ENCODE measurements around the gene THAP4. TPM values are rescaled to one million over a fixed set of nuclear protein-coding genes. Genes with fewer than 3 reads are reported as not detected.
A peak's percentile ranks its signal among the peaks of the same experiment; 100 is the strongest.

The THAP4 gene
- total and polyA plus RNA-seq, 2 of the 13 experiments (the other 11 are each of a cell fraction or from before 2014, with no cell fraction given): 59.7 to 75.7 TPM

GRCh38 chr2:241653210-241653750 is 16.3 kb upstream of the THAP4 start (continued):
- TF ChIP-seq SKIL (CRISPR knock-in tag; IDR thresholded peaks at IDR 0.05; ENCODE audit: borderline replicate concordance): peak; percentile 48; the same call in 1 of the 2 replicates
- TF ChIP-seq PATZ1 (CRISPR knock-in tag; IDR thresholded peaks at IDR 0.05): peak; percentile 98
- TF ChIP-seq KDM2A (CRISPR knock-in tag; IDR thresholded peaks at IDR 0.05; ENCODE audit: borderline replicate concordance, low read depth): peak; percentile 76; the same call in 1 of the 2 replicates
- TF ChIP-seq HNF4G (IDR thresholded peaks at IDR 0.05; ENCODE audit: borderline replicate concordance, low read depth, low read length): peak; percentile 60; the same call in 1 of the 2 replicates
- peak; percentile 74; the same call in 1 of the 2 replicates for TF ChIP-seq HNF4G (CRISPR knock-in tag; IDR thresholded peaks at IDR 0.05; ENCODE audit: borderline replicate concordance, low read depth)
- TF ChIP-seq BHLHE40 (IDR thresholded peaks at IDR 0.05; ENCODE audit: low read length): peak; percentile 68
- peak; percentile 53 for TF ChIP-seq RBM22 (optimal IDR thresholded peaks at IDR 0.05; ENCODE audit: low read length)
- no peak for TF ChIP-seq MTF1 (CRISPR knock-in tag; IDR thresholded peaks at IDR 0.05)
- no peak for TF ChIP-seq MLLT10 (CRISPR knock-in tag; IDR thresholded peaks at IDR 0.05)
- peak; percentile 37; the same call in 1 of the 2 replicates for TF ChIP-seq ZNF225 (CRISPR knock-in tag; IDR thresholded peaks at IDR 0.05)
- no peak for TF ChIP-seq ZEB1 (IDR thresholded peaks at IDR 0.05; ENCODE audit: insufficient replicate concordance, low read depth)
- TF ChIP-seq SATB2 (CRISPR knock-in tag; IDR thresholded peaks at IDR 0.05): no peak
- no peak for TF ChIP-seq ZSCAN31 (CRISPR knock-in tag; IDR thresholded peaks at IDR 0.05; ENCODE audit: low read depth)
- TF ChIP-seq TARDBP (CRISPR knock-in tag; IDR thresholded peaks at IDR 0.05): peak; percentile 73; the same call in 1 of the 2 replicates
- no peak for TF ChIP-seq RAD51 (IDR thresholded peaks at IDR 0.05; ENCODE audit: borderline replicate concordance)
- TF ChIP-seq ZBTB7B (CRISPR knock-in tag; IDR thresholded peaks at IDR 0.05): peak; percentile 92
- TF ChIP-seq ZNF329 (CRISPR knock-in tag; IDR thresholded peaks at IDR 0.05; ENCODE audit: low read depth): no peak
- no peak for TF ChIP-seq ZNF3 (CRISPR knock-in tag; IDR thresholded peaks at IDR 0.05)
- TF ChIP-seq ZNF446 (CRISPR knock-in tag; IDR thresholded peaks at IDR 0.05): no peak
- TF ChIP-seq RARG (CRISPR knock-in tag; IDR thresholded peaks at IDR 0.05; ENCODE audit: low read depth): no peak
- no peak for TF ChIP-seq PAX8 (CRISPR knock-in tag; IDR thresholded peaks at IDR 0.05; ENCODE audit: borderline replicate concordance)
- peak; percentile 66; the same call in 1 of the 2 replicates for TF ChIP-seq ZBTB33 (CRISPR knock-in tag; IDR thresholded peaks at IDR 0.05)
- TF ChIP-seq PTBP1 (IDR thresholded peaks at IDR 0.05; ENCODE audit: low read depth, low read length, poor library complexity, severe bottlenecking): peak; percentile 74
- TF ChIP-seq CHCHD3 (CRISPR knock-in tag; IDR thresholded peaks at IDR 0.05): 0 out of 2 replicates have a peak, but pooled peaks have one; percentile 54
- TF ChIP-seq ZFYVE20 (CRISPR knock-in tag; IDR thresholded peaks at IDR 0.05; ENCODE audit: borderline replicate concordance, low read depth): no peak
- no peak for TF ChIP-seq ONECUT2 (CRISPR knock-in tag; IDR thresholded peaks at IDR 0.05)
- TF ChIP-seq MAFG (CRISPR knock-in tag; IDR thresholded peaks at IDR 0.05): no peak
